ENCODE measurements around the gene PPIL4.

PPIL4 gene

GRCh38 chr6:149534742-149535141 lies 11.1 kb downstream of the PPIL4 start:
- no peaks in the 10 kb centered on the region for H3K9me3 ChIP-seq (ENCODE audit: insufficient read depth, low read length, severe bottlenecking)
- no peak overlapping the region for H3K4me3 ChIP-seq (ENCODE audit: low read depth in 1 of 2, low read length in 2 of 2)
- H3K4me1 ChIP-seq (ENCODE audit: insufficient read depth, low read length), result no peaks in the 10 kb centered on the region
- H3K27ac ChIP-seq (ENCODE audit: low read length), result no peak overlapping the region
- H3K27me3 ChIP-seq (ENCODE audit: insufficient read depth, low read length, poor library complexity), result no peaks in the 10 kb centered on the region
- H3K79me2 ChIP-seq (ENCODE audit: insufficient read depth, low read length), result 0 out of 2 replicates have a peak, but pooled peaks cover 8% of the 10 kb centered on the region
- TF ChIP-seq, protein P1, sequence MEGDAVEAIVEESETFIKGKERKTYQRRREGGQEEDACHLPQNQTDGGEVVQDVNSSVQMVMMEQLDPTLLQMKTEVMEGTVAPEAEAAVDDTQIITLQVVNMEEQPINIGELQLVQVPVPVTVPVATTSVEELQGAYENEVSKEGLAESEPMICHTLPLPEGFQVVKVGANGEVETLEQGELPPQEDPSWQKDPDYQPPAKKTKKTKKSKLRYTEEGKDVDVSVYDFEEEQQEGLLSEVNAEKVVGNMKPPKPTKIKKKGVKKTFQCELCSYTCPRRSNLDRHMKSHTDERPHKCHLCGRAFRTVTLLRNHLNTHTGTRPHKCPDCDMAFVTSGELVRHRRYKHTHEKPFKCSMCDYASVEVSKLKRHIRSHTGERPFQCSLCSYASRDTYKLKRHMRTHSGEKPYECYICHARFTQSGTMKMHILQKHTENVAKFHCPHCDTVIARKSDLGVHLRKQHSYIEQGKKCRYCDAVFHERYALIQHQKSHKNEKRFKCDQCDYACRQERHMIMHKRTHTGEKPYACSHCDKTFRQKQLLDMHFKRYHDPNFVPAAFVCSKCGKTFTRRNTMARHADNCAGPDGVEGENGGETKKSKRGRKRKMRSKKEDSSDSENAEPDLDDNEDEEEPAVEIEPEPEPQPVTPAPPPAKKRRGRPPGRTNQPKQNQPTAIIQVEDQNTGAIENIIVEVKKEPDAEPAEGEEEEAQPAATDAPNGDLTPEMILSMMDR (IDR thresholded peaks at IDR 0.05; ENCODE audit: borderline replicate concordance, extremely low read depth, low read length, poor library complexity, severe bottlenecking), result no peak
- TF ChIP-seq EZH2 (IDR thresholded peaks at IDR 0.05; ENCODE audit: borderline replicate concordance, low read depth, low read length, severe bottlenecking), result no peak
- ATAC-seq (ENCODE audit: insufficient read depth, low read depth) (no peak), DNase-seq (no peak)
- peaks cover 81% of the 10 kb centered on the region for H3K36me3 ChIP-seq (ENCODE audit: insufficient read depth, low read length)
- no peak overlapping the region for H3K4me2 ChIP-seq (ENCODE audit: insufficient read depth, low read length)
- no peaks in the 10 kb centered on the region for H4K20me1 ChIP-seq (ENCODE audit: insufficient read depth, low read length)
- H2AFZ ChIP-seq (ENCODE audit: low read depth, low read length), result no peak overlapping the region
- no peak overlapping the region for H3K9ac ChIP-seq (ENCODE audit: low read depth, low read length)

- H3K4me3 ChIP-seq (ENCODE audit: low read depth in 1 of 2, low read length in 2 of 2), result no peak overlapping the region
- no peaks in the 10 kb centered on the region for H3K79me2 ChIP-seq (ENCODE audit: insufficient read depth, low read length)
- no peak overlapping the region for H3K4me2 ChIP-seq (ENCODE audit: insufficient read depth, low read length)
- no peaks in the 10 kb centered on the region for H3K9me3 ChIP-seq (ENCODE audit: insufficient read depth, low read length, severe bottlenecking)
- no peak overlapping the region for H3K27ac ChIP-seq (ENCODE audit: low read length)
- H3K27me3 ChIP-seq (ENCODE audit: insufficient read depth, low read length, poor library complexity), result no peaks in the 10 kb centered on the region
- H4K20me1 ChIP-seq (ENCODE audit: insufficient read depth, low read length), result no peaks in the 10 kb centered on the region
- ATAC-seq (ENCODE audit: insufficient read depth, low read depth) (no peak), DNase-seq (no peak)
- H3K9ac ChIP-seq (ENCODE audit: low read depth, low read length), result no peak overlapping the region
- H3K4me1 ChIP-seq (ENCODE audit: insufficient read depth, low read length), result no peaks in the 10 kb centered on the region
- H3K36me3 ChIP-seq (ENCODE audit: insufficient read depth, low read length), result peaks cover 80% of the 10 kb centered on the region
- no peak overlapping the region for H2AFZ ChIP-seq (ENCODE audit: low read depth, low read length)
- TF ChIP-seq EZH2 (IDR thresholded peaks at IDR 0.05; ENCODE audit: borderline replicate concordance, low read depth, low read length, severe bottlenecking), result no peak
- TF ChIP-seq, protein P1 (IDR thresholded peaks at IDR 0.05; ENCODE audit: borderline replicate concordance, extremely low read depth, low read length, poor library complexity, severe bottlenecking), result no peak
These were observed 16.2 kb downstream of the PPIL4 start for GRCh38 chr6:149529650-149530049.

DNA sequence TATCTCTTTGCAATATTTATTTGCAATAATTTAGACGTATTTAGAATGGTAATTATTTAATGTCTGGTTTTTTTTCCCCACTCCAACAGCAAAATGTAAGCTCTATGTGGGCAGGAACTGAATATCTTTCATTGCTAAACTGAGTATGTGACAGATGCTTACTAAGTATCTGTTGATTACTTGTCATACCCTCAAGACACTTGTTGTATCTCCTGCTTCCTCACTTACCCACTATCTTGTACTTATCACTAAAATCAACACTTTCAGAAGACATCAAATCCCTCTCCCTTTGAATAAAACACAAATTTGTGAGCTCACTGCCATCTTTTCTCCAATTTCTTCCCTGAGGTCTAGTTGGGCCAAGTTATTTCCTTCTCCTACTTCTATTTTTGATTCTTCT lies 30.3 kb downstream of the PPIL4 start:
- no peak overlapping the region for H2AFZ ChIP-seq (ENCODE audit: low read depth, low read length)
- ATAC-seq (ENCODE audit: insufficient read depth, low read depth) (no peak), DNase-seq (no peak)
- no peak overlapping the region for H3K4me3 ChIP-seq (ENCODE audit: low read depth in 1 of 2, low read length in 2 of 2)
- H3K9me3 ChIP-seq (ENCODE audit: insufficient read depth, low read length, severe bottlenecking), result no peaks in the 10 kb centered on the region
- no peak overlapping the region for H3K4me2 ChIP-seq (ENCODE audit: insufficient read depth, low read length)
- no peaks in the 10 kb centered on the region for H3K27me3 ChIP-seq (ENCODE audit: insufficient read depth, low read length, poor library complexity)
- no peak overlapping the region for H3K9ac ChIP-seq (ENCODE audit: low read depth, low read length)
- H4K20me1 ChIP-seq (ENCODE audit: insufficient read depth, low read length), result no peaks in the 10 kb centered on the region
- no peaks in the 10 kb centered on the region for H3K4me1 ChIP-seq (ENCODE audit: insufficient read depth, low read length)
- no peak overlapping the region for H3K27ac ChIP-seq (ENCODE audit: low read length)
- no peaks in the 10 kb centered on the region for H3K79me2 ChIP-seq (ENCODE audit: insufficient read depth, low read length)
- H3K36me3 ChIP-seq (ENCODE audit: insufficient read depth, low read length), result peaks cover 38% of the 10 kb centered on the region
- TF ChIP-seq, protein P1 (IDR thresholded peaks at IDR 0.05; ENCODE audit: borderline replicate concordance, extremely low read depth, low read length, poor library complexity, severe bottlenecking), result no peak
- TF ChIP-seq EZH2 (IDR thresholded peaks at IDR 0.05; ENCODE audit: borderline replicate concordance, low read depth, low read length, severe bottlenecking), result no peak

DNA sequence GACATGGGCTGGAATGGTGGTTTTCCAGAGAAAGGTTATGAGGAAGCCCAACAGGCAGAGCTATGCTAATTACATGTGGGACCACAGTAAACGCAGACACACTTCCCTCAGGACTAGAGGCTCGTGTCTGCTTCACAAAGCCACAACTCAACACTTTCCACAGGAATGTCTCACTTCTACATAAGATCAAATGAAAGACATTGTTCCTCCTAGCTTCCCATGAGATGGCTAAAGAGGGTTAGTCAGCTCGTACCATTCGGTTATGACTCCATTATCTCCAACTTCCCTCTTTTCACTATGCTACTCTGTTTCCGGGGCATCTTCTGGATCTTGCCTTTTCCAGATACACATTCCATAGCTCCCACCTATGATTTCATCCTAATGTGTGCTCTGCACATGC lies 31.9 kb downstream of the PPIL4 start:
- TF ChIP-seq, protein P1 (IDR thresholded peaks at IDR 0.05; ENCODE audit: borderline replicate concordance, extremely low read depth, low read length, poor library complexity, severe bottlenecking), result no peak
- no peak for TF ChIP-seq EZH2 (IDR thresholded peaks at IDR 0.05; ENCODE audit: borderline replicate concordance, low read depth, low read length, severe bottlenecking)
- peaks cover 26% of the 10 kb centered on the region for H3K36me3 ChIP-seq (ENCODE audit: insufficient read depth, low read length)
- DNase-seq (no peak), ATAC-seq (ENCODE audit: insufficient read depth, low read depth) (no peak)
- H3K27ac ChIP-seq (ENCODE audit: low read length), result no peak overlapping the region
- H3K4me2 ChIP-seq (ENCODE audit: insufficient read depth, low read length), result no peak overlapping the region
- H3K27me3 ChIP-seq (ENCODE audit: insufficient read depth, low read length, poor library complexity), result no peaks in the 10 kb centered on the region
- no peaks in the 10 kb centered on the region for H3K9me3 ChIP-seq (ENCODE audit: insufficient read depth, low read length, severe bottlenecking)
- H4K20me1 ChIP-seq (ENCODE audit: insufficient read depth, low read length), result no peaks in the 10 kb centered on the region
- H2AFZ ChIP-seq (ENCODE audit: low read depth, low read length), result no peak overlapping the region
- no peaks in the 10 kb centered on the region for H3K79me2 ChIP-seq (ENCODE audit: insufficient read depth, low read length)
- H3K9ac ChIP-seq (ENCODE audit: low read depth, low read length), result no peak overlapping the region
- no peak overlapping the region for H3K4me3 ChIP-seq (ENCODE audit: low read depth in 1 of 2, low read length in 2 of 2)
- no peaks in the 10 kb centered on the region for H3K4me1 ChIP-seq (ENCODE audit: insufficient read depth, low read length)

Measured in DND-41 (cell line).